CD4-positive, alpha-beta T cell treated with Interleukin-10 for 1 hour (primary cell): ENCODE measurements around the gene USP17L27.
"Not testable (repeated sequence)": the region's sequence is repeated elsewhere in the genome, so short reads cannot be mapped to it uniquely, and the experiment has no call there.

Experiments used
- DNase-seq: peaks from one replicate; pipeline ENCODE4 v3.0.0-alpha.2; 2020

USP17L27 gene, protein sequence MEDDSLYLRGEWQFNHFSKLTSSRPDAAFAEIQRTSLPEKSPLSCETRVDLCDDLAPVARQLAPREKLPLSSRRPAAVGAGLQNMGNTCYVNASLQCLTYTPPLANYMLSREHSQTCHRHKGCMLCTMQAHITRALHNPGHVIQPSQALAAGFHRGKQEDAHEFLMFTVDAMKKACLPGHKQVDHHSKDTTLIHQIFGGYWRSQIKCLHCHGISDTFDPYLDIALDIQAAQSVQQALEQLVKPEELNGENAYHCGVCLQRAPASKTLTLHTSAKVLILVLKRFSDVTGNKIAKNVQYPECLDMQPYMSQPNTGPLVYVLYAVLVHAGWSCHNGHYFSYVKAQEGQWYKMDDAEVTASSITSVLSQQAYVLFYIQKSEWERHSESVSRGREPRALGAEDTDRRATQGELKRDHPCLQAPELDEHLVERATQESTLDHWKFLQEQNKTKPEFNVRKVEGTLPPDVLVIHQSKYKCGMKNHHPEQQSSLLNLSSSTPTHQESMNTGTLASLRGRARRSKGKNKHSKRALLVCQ

DNA sequence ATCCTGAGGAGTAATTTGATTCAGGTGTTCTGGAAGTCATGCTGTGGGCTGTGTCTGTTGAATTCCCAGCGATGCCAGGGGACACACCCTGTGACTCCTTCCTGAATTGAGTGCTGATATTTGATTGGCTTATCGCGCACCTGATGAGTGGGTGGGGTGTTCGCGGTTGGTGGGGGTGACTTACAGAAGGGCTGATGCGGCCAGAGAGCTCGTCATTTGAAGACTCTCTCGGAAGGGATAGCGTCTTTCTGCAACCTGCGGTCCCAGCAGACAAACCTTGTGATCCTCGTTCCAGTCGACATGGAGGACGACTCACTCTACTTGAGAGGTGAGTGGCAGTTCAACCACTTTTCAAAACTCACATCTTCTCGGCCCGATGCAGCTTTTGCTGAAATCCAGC is at the start of gene USP17L27:
USP17L27 (plus strand) TSS at position 301 of the 400 bp plus-strand sequence; CDS start at position 301, 0 bp downstream.
- DNase-seq = not testable (repeated sequence)

DNA sequence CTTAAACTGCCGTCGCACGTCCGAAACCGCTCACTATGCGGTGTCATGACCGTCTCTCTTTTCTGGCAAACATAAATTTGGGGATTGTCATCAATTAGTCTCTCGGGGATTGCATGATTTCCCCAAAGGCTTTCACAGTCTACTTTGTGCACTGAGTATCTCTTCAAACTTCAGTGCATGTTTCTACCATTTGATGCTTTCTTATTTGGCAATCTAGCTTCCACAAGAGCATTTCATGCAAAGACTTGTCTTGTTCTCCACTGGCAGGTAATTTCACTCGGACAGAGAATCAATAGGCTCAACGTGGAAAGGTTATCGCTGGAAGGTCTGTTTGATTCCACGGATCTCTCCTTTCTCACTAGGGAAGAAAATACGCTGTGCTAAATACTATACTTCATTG is 19.8 kb upstream of the USP17L27 start:
- not testable (repeated sequence) for DNase-seq

DNA sequence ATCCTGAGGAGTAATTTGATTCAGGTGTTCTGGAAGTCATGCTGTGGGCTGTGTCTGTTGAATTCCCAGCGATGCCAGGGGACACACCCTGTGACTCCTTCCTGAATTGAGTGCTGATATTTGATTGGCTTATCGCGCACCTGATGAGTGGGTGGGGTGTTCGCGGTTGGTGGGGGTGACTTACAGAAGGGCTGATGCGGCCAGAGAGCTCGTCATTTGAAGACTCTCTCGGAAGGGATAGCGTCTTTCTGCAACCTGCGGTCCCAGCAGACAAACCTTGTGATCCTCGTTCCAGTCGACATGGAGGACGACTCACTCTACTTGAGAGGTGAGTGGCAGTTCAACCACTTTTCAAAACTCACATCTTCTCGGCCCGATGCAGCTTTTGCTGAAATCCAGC is 19.1 kb upstream of the USP17L27 start, which contains the start of gene USP17L24:
USP17L24 (plus strand) TSS at position 301 of the 400 bp plus-strand sequence; CDS start at position 301, 0 bp downstream.
- DNase-seq = not testable (repeated sequence)

DNA sequence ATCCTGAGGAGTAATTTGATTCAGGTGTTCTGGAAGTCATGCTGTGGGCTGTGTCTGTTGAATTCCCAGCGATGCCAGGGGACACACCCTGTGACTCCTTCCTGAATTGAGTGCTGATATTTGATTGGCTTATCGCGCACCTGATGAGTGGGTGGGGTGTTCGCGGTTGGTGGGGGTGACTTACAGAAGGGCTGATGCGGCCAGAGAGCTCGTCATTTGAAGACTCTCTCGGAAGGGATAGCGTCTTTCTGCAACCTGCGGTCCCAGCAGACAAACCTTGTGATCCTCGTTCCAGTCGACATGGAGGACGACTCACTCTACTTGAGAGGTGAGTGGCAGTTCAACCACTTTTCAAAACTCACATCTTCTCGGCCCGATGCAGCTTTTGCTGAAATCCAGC is 14.3 kb upstream of the USP17L27 start, which contains the start of gene USP17L25:
USP17L25 (plus strand) TSS at position 301 of the 400 bp plus-strand sequence; CDS start at position 301, 0 bp downstream.
- DNase-seq = not testable (repeated sequence)

GRCh38 chr4:9334358-9334757 is 9.6 kb upstream of the USP17L27 start, which contains the start of gene USP17L26:
USP17L26 (plus strand) TSS chr4:9334658; CDS start chr4:9334658, 0 bp downstream.
- not testable (repeated sequence) for DNase-seq

DNA sequence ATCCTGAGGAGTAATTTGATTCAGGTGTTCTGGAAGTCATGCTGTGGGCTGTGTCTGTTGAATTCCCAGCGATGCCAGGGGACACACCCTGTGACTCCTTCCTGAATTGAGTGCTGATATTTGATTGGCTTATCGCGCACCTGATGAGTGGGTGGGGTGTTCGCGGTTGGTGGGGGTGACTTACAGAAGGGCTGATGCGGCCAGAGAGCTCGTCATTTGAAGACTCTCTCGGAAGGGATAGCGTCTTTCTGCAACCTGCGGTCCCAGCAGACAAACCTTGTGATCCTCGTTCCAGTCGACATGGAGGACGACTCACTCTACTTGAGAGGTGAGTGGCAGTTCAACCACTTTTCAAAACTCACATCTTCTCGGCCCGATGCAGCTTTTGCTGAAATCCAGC is 4.8 kb upstream of the USP17L27 start, which contains the start of gene USP17L5:
USP17L5 (plus strand) TSS at position 301 of the 400 bp plus-strand sequence; CDS start at position 301, 0 bp downstream.
- DNase-seq = not testable (repeated sequence)

GRCh38 chr4:9348593-9348992 is 4.6 kb downstream of the USP17L27 start, which contains the start of gene USP17L28:
USP17L28 (plus strand) TSS chr4:9348893; CDS start chr4:9348893, 0 bp downstream.
- not testable (repeated sequence) for DNase-seq

GRCh38 chr4:9350866-9351265 is 6.9 kb downstream of the USP17L27 start:
- DNase-seq = not testable (repeated sequence)

DNA sequence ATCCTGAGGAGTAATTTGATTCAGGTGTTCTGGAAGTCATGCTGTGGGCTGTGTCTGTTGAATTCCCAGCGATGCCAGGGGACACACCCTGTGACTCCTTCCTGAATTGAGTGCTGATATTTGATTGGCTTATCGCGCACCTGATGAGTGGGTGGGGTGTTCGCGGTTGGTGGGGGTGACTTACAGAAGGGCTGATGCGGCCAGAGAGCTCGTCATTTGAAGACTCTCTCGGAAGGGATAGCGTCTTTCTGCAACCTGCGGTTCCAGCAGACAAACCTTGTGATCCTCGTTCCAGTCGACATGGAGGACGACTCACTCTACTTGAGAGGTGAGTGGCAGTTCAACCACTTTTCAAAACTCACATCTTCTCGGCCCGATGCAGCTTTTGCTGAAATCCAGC is 9.4 kb downstream of the USP17L27 start, which contains the start of gene USP17L29:
USP17L29 (plus strand) TSS at position 301 of the 400 bp plus-strand sequence; CDS start at position 301, 0 bp downstream.
- not testable (repeated sequence) for DNase-seq

DNA sequence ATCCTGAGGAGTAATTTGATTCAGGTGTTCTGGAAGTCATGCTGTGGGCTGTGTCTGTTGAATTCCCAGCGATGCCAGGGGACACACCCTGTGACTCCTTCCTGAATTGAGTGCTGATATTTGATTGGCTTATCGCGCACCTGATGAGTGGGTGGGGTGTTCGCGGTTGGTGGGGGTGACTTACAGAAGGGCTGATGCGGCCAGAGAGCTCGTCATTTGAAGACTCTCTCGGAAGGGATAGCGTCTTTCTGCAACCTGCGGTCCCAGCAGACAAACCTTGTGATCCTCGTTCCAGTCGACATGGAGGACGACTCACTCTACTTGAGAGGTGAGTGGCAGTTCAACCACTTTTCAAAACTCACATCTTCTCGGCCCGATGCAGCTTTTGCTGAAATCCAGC is 18.9 kb downstream of the USP17L27 start, which contains the start of gene USP17L30:
USP17L30 (plus strand) TSS at position 301 of the 400 bp plus-strand sequence; CDS start at position 301, 0 bp downstream.
- not testable (repeated sequence) for DNase-seq

GRCh38 chr4:9379881-9380280 is 35.9 kb downstream of the USP17L27 start:
- not testable (repeated sequence) for DNase-seq

- DNase-seq = peak; percentile 66
Observed at GRCh38 chr4:9381012-9381534, 37.1 kb downstream of the USP17L27 start.

DNA sequence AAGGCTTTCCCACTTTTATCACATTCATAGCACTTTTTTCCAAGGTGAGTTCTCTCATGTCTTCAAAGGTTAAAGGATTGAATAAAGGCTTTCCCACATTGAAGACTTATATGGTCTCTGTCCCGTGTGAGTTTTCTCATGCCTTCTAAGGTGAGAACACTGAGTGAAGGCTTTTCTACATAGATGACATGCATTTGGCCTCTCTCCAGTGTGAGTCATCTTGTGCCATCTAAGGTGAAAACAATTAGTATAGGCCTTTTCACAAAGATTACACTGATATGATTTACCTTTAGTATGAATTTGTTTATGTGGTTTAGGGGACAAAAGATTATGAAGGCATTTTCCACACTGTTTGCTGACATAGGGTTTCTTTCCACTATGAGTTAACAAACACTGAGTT is 40.2 kb downstream of the USP17L27 start:
- no peak for DNase-seq

DNA sequence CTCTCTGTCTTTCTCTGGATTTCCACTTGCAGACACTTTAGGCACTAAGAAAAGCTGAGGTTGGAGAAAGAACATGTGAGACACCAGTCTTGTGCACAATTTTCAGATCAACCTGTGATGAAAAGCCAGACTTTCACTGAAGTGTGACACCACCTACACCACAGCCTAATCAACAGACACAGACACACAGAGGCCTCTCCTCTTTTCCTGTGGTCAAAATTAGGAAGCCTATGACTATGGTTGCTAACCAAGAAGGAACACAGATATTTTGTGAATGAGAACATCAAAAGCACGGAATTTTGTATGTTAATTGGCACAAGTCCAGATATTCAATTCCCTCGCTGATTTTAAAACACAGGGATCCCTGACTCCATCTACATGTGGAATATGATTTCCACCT is 45.1 kb downstream of the USP17L27 start:
- DNase-seq = not testable (repeated sequence)
